ENCODE data around the gene LAMC1.
A peak's percentile ranks its signal among the peaks of the same experiment; 100 is the strongest.
"Not testable (repeated sequence)": the region's sequence is repeated elsewhere in the genome, so short reads cannot be mapped to it uniquely, and the experiment has no call there.

The LAMC1 gene

DNA sequence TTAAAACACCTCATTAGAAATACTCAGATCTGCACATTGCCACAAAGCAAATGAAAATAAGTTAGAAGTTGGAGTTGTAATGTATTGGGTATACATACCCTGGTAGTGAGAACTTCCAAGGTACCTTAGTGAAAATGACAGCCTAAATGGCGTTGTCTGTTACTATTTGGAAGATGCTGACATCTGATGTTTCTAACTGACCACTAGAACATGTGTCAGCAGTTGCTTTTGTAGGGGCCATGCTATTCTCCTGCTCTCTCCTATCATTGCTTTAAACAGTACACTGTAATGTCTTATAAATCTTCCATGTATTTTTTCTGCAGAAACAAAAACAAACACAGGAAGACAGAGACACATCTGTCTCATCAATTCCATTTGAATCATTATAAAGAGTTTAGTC is 40.1 kb downstream of the LAMC1 start:
- Histone ChIP-seq H3K9ac (ENCODE audit: low read depth in 1 of 2, low read length in 2 of 2) (no peak overlapping the region), H3K4me3 (ENCODE audit: low read length in 2 of 2) (no peak overlapping the region), H3K4me1 (ENCODE audit: control insufficient read depth in 2 of 2, insufficient read depth in 2 of 2, low read length in 2 of 2) (peaks cover 0 to 5% of the 10 kb centered on the region in 2 donors), H3K9me3 (ENCODE audit: control insufficient read depth in 2 of 2, low read length in 2 of 2) (no peaks in the 10 kb centered on the region), H3K27me3 (ENCODE audit: control insufficient read depth in 2 of 2, insufficient read depth in 2 of 2, low read length in 2 of 2) (no peaks in the 10 kb centered on the region), H3K36me3 (ENCODE audit: control insufficient read depth in 2 of 2, insufficient read depth in 2 of 2, low read length in 2 of 2) (no peaks in the 10 kb centered on the region), H3K27ac (ENCODE audit: low read depth in 2 of 2, low read length in 2 of 2) (no peak overlapping the region)

DNA sequence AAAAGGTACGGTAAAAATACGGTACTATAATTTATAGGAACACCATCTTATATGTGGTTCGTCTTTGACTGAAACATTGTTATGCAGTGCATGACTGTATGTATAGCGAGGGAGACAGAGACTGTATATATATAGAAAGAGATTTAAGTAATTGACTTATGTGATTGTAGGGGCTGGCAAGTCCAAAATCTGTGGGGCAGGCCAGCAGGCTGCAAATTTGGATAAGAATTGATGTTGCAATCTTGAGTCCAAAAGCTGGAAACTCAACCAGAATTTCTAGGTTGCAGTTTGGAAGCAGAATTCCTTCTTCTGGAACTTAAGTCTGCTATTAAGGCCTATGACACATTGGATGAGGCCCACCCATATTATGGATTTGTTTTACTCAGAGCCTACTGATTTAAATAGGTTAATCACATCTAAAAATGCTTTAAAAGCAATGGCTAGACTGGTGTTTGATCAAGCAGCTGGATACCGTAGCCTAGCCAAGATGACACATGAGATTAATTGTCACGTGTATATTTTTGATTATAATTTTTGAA is 42.0 kb downstream of the LAMC1 start:
- Histone ChIP-seq H3K4me1 (ENCODE audit: control insufficient read depth in 2 of 2, insufficient read depth in 2 of 2, low read length in 2 of 2) (peaks cover 0 to 1% of the 10 kb centered on the region in 2 donors), H3K27ac (ENCODE audit: low read depth in 2 of 2, low read length in 2 of 2) (no peak overlapping the region), H3K27me3 (ENCODE audit: control insufficient read depth in 2 of 2, insufficient read depth in 2 of 2, low read length in 2 of 2) (no peaks in the 10 kb centered on the region), H3K36me3 (ENCODE audit: control insufficient read depth in 2 of 2, insufficient read depth in 2 of 2, low read length in 2 of 2) (no peaks in the 10 kb centered on the region), H3K9me3 (ENCODE audit: control insufficient read depth in 2 of 2, low read length in 2 of 2) (no peaks in the 10 kb centered on the region), H3K9ac (ENCODE audit: low read depth in 1 of 2, low read length in 2 of 2) (no peak overlapping the region), H3K4me3 (ENCODE audit: low read length in 2 of 2) (no peak overlapping the region)

DNA sequence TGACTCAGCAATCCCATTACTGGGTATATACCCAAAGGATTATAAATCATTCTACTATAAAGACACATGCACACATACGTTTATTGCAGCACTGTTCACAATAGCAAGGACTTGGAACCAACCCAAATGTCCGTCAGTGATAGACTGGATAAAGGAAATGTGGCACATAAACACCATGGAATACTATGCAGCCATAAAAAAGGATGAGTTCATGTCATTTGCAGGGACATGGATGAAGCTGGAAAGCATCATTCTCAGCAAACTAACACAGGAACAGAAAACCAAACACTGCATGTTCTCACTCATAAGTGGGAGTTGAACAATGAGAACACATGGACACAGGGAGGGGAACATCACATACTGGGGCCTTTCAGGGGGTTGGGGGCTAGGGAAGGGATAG is 43.2 kb downstream of the LAMC1 start:
- H3K27me3 ChIP-seq (ENCODE audit: control insufficient read depth in 2 of 2, insufficient read depth in 2 of 2, low read length in 2 of 2); H3K27ac ChIP-seq (ENCODE audit: low read depth in 2 of 2, low read length in 2 of 2); H3K9ac ChIP-seq (ENCODE audit: low read depth in 1 of 2, low read length in 2 of 2); H3K36me3 ChIP-seq (ENCODE audit: control insufficient read depth in 2 of 2, insufficient read depth in 2 of 2, low read length in 2 of 2); H3K9me3 ChIP-seq (ENCODE audit: control insufficient read depth in 2 of 2, low read length in 2 of 2); H3K4me3 ChIP-seq (ENCODE audit: low read length in 2 of 2); H3K4me1 ChIP-seq (ENCODE audit: control insufficient read depth in 2 of 2, insufficient read depth in 2 of 2, low read length in 2 of 2): not testable (repeated sequence)

DNA sequence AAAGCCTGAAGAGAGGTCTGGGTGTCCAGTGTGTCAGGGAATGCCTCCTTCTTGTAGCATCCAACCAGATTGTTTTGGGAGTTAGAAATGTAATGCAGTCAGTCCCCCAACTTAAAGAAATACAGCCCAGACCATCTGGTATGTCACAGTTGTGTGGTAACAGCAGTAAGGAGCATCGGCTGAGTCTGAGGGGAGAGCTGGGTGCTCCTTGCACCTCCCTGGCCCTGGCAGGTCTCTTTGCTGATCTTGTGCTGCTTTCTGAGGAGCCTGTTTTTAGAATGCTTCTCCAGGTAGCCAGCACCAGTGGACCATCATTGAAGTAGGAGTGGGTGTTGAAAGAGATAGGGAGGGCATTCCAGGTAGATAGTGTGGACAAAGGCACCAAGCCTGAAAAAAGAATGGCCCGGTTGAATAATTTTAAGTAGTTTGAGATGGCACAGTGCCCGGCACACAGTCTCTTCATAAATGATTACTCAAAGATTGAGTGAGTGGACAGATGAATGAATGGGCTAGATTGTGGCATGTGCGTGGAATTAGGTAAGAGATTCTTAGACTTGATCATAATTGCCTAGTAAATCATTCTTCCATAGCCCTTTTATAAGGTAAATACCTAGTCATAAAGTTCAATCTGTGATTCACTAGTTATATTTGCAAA is 46.5 kb downstream of the LAMC1 start:
- no peaks in the 10 kb centered on the region for H3K9me3 ChIP-seq (ENCODE audit: control insufficient read depth in 2 of 2, low read length in 2 of 2)
- no peak overlapping the region for H3K27ac ChIP-seq (ENCODE audit: low read depth in 2 of 2, low read length in 2 of 2)
- peaks cover 5 to 7% of the 10 kb centered on the region in 2 donors for H3K4me1 ChIP-seq (ENCODE audit: control insufficient read depth in 2 of 2, insufficient read depth in 2 of 2, low read length in 2 of 2)
- no peak overlapping the region for H3K4me3 ChIP-seq (ENCODE audit: low read length in 2 of 2)
- no peaks in the 10 kb centered on the region for H3K27me3 ChIP-seq (ENCODE audit: control insufficient read depth in 2 of 2, insufficient read depth in 2 of 2, low read length in 2 of 2)
- no peak overlapping the region for H3K9ac ChIP-seq (ENCODE audit: low read depth in 1 of 2, low read length in 2 of 2)
- H3K36me3 ChIP-seq (ENCODE audit: control insufficient read depth in 2 of 2, insufficient read depth in 2 of 2, low read length in 2 of 2): no peaks in the 10 kb centered on the region

DNA sequence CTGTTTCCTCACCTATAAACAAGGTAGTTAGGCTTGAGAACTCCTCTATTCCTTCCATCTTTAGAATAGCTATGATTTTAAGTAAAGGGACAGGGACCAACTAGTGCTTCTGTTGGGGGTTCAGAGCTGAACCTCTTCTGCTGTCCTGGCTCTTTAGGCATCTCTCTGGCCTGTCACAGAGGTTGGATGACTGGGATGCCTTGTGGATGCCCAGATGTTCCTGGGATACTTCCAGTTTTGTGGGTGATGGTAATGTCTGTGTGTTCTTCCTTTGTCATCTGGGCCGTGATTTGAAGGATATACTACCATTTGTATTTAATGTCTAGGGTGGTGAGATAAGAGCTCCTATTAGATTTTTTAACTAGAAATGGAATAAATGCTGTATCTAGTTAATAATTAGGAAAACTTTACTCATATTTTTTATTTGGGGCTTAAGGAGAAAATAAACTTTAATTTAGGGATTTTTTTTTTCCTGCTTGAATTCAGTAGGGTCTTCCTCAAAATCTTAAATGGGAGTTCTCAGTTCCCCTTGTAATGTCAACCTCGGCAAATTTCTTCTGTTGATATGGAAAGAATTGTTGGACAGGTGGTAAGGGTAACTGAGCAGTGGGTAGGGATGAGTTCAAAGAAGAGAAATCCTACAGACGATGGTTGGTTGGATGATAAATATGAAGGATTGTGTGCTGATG is 47.2 kb downstream of the LAMC1 start:
- Histone ChIP-seq H3K27ac (ENCODE audit: low read depth in 2 of 2, low read length in 2 of 2) (no peak overlapping the region), H3K4me3 (ENCODE audit: low read length in 2 of 2) (no peak overlapping the region), H3K9me3 (ENCODE audit: control insufficient read depth in 2 of 2, low read length in 2 of 2) (no peaks in the 10 kb centered on the region), H3K27me3 (ENCODE audit: control insufficient read depth in 2 of 2, insufficient read depth in 2 of 2, low read length in 2 of 2) (no peaks in the 10 kb centered on the region), H3K9ac (ENCODE audit: low read depth in 1 of 2, low read length in 2 of 2) (no peak overlapping the region), H3K4me1 (ENCODE audit: control insufficient read depth in 2 of 2, insufficient read depth in 2 of 2, low read length in 2 of 2) (peaks cover 5 to 7% of the 10 kb centered on the region in 2 donors), H3K36me3 (ENCODE audit: control insufficient read depth in 2 of 2, insufficient read depth in 2 of 2, low read length in 2 of 2) (no peaks in the 10 kb centered on the region)

DNA sequence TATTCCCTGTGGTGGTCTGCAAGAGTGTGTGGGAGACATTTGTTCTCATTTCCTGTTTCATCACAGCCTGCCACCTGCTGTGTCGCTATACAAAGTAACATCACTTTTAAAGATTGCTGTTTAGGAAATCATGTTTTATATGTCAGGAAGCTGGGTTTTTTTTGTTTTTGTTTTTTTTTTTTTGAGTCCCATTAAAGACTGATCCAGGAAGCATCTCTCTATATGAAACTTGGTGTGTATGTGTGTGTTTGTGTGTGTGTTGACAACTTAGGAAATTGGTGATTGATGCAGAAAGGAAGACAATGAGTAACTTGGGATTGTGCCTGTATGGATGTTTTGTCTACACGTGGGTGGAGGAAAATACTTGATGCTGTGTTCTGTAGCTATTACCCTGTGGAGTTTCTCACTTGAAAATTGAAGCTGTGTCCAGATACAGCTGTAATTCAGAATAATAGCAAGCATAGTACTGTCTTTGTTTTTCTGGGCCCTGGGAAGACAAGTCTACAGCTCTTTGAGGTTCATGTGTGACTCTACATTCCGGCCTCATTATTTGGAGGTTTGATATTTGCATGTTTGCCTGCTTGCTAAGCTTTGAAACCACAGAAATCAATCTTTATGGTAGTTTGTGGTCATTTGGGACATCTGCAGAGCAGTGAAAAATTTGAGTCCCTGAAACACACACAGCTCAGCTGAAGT is 47.9 kb downstream of the LAMC1 start:
- Histone ChIP-seq H3K27me3 (ENCODE audit: control insufficient read depth in 2 of 2, insufficient read depth in 2 of 2, low read length in 2 of 2) (no peaks in the 10 kb centered on the region), H3K9ac (ENCODE audit: low read depth in 1 of 2, low read length in 2 of 2) (no peak overlapping the region), H3K9me3 (ENCODE audit: control insufficient read depth in 2 of 2, low read length in 2 of 2) (no peaks in the 10 kb centered on the region), H3K36me3 (ENCODE audit: control insufficient read depth in 2 of 2, insufficient read depth in 2 of 2, low read length in 2 of 2) (no peaks in the 10 kb centered on the region), H3K27ac (ENCODE audit: low read depth in 2 of 2, low read length in 2 of 2) (no peak overlapping the region), H3K4me1 (ENCODE audit: control insufficient read depth in 2 of 2, insufficient read depth in 2 of 2, low read length in 2 of 2) (peaks cover 5 to 9% of the 10 kb centered on the region in 2 donors), H3K4me3 (ENCODE audit: low read length in 2 of 2) (no peak overlapping the region)

DNA sequence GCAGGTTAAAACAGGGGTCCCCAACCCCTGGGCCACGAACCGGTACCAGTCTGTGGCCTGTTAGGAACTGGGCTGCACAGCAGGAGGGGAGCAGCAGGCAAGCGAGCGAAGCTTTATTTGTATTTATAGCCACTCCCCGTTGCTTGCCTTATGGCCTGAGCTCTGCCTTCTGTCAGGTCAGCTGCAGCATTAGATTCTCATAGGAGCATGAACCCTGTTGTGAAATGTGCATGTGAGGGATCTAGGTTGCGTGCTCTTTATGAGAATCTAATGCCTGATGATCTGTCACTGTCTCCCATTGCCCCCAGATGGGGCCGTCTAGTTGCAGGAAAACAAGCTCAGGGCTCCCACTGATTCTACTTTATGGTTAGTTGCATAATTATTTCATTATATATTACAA is 49.4 kb downstream of the LAMC1 start:
- not testable (repeated sequence) for H3K4me3 ChIP-seq (ENCODE audit: low read length in 2 of 2); H3K27ac ChIP-seq (ENCODE audit: low read depth in 2 of 2, low read length in 2 of 2)
- H3K4me1 ChIP-seq (ENCODE audit: control insufficient read depth in 2 of 2, insufficient read depth in 2 of 2, low read length in 2 of 2): peaks cover 5 to 12% of the 10 kb centered on the region in 2 donors

DNA sequence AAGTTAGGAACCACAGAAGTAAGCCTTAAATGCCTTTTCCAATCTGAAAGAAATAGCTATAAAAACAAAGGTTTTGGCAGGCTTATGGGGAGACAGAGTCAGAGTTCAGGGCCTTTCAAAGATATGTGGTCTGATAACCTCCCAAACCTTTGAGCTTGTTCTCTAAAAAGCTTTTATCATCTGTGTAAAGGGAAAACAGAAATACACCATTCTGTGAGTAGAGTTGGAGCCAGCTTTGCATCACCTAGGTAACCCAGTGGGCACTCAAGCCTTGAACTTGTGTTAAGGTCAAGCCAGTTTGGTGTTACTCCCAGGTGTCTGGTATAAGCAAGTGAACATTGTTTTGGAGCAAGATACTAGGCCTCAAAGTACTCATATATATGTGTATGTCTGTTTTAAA is 50.1 kb downstream of the LAMC1 start:
- H3K27ac ChIP-seq (ENCODE audit: low read depth in 2 of 2, low read length in 2 of 2): no peak overlapping the region
- no peaks in the 10 kb centered on the region for H3K36me3 ChIP-seq (ENCODE audit: control insufficient read depth in 2 of 2, insufficient read depth in 2 of 2, low read length in 2 of 2)
- H3K27me3 ChIP-seq (ENCODE audit: control insufficient read depth in 2 of 2, insufficient read depth in 2 of 2, low read length in 2 of 2): no peaks in the 10 kb centered on the region
- H3K9ac ChIP-seq (ENCODE audit: low read depth in 1 of 2, low read length in 2 of 2): no peak overlapping the region
- no peaks in the 10 kb centered on the region for H3K9me3 ChIP-seq (ENCODE audit: control insufficient read depth in 2 of 2, low read length in 2 of 2)
- peaks cover 5 to 12% of the 10 kb centered on the region in 2 donors for H3K4me1 ChIP-seq (ENCODE audit: control insufficient read depth in 2 of 2, insufficient read depth in 2 of 2, low read length in 2 of 2)
- H3K4me3 ChIP-seq (ENCODE audit: low read length in 2 of 2): no peak overlapping the region

More for the DNA sequence above, 49.4 kb downstream of the LAMC1 start:
- not testable (repeated sequence) for H3K27me3 ChIP-seq (ENCODE audit: control insufficient read depth in 2 of 2, insufficient read depth in 2 of 2, low read length in 2 of 2); H3K9ac ChIP-seq (ENCODE audit: low read depth in 1 of 2, low read length in 2 of 2); H3K36me3 ChIP-seq (ENCODE audit: control insufficient read depth in 2 of 2, insufficient read depth in 2 of 2, low read length in 2 of 2); H3K9me3 ChIP-seq (ENCODE audit: control insufficient read depth in 2 of 2, low read length in 2 of 2)

DNA sequence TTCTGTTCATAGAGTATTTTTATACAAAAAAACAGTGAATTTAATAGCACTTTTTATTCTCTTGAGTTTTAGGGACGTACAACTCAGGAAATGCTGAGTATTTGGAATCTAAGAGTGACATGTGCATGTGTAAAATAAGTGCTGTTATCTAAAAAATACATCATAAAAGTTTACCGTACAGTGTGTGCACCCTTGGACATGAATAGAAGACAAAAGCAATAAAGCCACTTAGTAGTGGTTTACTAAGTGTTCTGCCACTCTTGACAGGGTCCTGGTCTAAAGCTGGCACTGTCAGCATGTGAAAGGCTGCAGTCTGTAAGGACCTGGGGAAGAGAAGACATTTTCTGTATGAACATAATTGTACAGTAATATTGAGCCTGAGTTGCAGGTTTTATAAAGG is 51.0 kb downstream of the LAMC1 start:
- no peaks in the 10 kb centered on the region for H3K27me3 ChIP-seq (ENCODE audit: control insufficient read depth in 2 of 2, insufficient read depth in 2 of 2, low read length in 2 of 2)
- no peak overlapping the region for H3K27ac ChIP-seq (ENCODE audit: low read depth in 2 of 2, low read length in 2 of 2)
- H3K4me3 ChIP-seq (ENCODE audit: low read length in 2 of 2): no peak overlapping the region
- H3K9ac ChIP-seq (ENCODE audit: low read depth in 1 of 2, low read length in 2 of 2): no peak overlapping the region
- H3K36me3 ChIP-seq (ENCODE audit: control insufficient read depth in 2 of 2, insufficient read depth in 2 of 2, low read length in 2 of 2): no peaks in the 10 kb centered on the region
- peaks cover 5 to 12% of the 10 kb centered on the region in 2 donors for H3K4me1 ChIP-seq (ENCODE audit: control insufficient read depth in 2 of 2, insufficient read depth in 2 of 2, low read length in 2 of 2)
- H3K9me3 ChIP-seq (ENCODE audit: control insufficient read depth in 2 of 2, low read length in 2 of 2): no peaks in the 10 kb centered on the region

DNA sequence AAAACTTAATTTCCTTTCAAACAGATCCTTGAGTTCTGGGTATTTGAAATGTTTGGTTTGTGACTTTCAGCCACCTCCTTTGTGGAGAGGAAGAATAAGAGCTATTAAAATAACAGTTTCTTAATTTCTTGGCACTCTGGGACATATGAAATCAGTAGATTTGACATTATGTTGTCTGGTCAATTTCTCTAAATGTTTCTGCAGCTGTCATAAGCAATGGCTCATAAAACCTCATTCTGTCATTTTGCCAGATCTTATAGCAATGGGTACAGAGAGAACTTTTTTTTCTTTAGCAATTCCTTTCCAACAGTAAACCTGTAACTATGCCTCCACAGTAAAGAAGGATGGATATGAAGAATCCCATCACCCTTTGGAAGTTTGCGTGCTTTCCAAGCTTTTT is 52.6 kb downstream of the LAMC1 start:
- Histone ChIP-seq H3K9me3 (ENCODE audit: control insufficient read depth in 2 of 2, low read length in 2 of 2) (no peaks in the 10 kb centered on the region), H3K27me3 (ENCODE audit: control insufficient read depth in 2 of 2, insufficient read depth in 2 of 2, low read length in 2 of 2) (no peaks in the 10 kb centered on the region), H3K36me3 (ENCODE audit: control insufficient read depth in 2 of 2, insufficient read depth in 2 of 2, low read length in 2 of 2) (no peaks in the 10 kb centered on the region), H3K27ac (ENCODE audit: low read depth in 2 of 2, low read length in 2 of 2) (peak overlapping the region in 1 of 2 donors; percentile 39), H3K4me3 (ENCODE audit: low read length in 2 of 2) (no peak overlapping the region), H3K4me1 (ENCODE audit: control insufficient read depth in 2 of 2, insufficient read depth in 2 of 2, low read length in 2 of 2) (peaks cover 5 to 12% of the 10 kb centered on the region in 2 donors), H3K9ac (ENCODE audit: low read depth in 1 of 2, low read length in 2 of 2) (no peak overlapping the region)
